Measurements from ENCODE around the gene MEGF8. TPM values are rescaled to one million over a fixed set of nuclear protein-coding genes. Genes with fewer than 3 reads are reported as not detected.

The MEGF8 gene
- total RNA-seq, 1 donor from 2014 or later, result 72.8 TPM

- Mint-ChIP-seq H3K27ac (ENCODE audit: unreplicated experiment) (no peak overlapping the region), H3K36me3 (ENCODE audit: unreplicated experiment) (no peaks in the 10 kb centered on the region), H3K4me1 (ENCODE audit: low read depth, unreplicated experiment) (peaks cover 8% of the 10 kb centered on the region)
These were observed 78.2 kb downstream of the MEGF8 start for GRCh38 chr19:42403586-42403985.

DNA sequence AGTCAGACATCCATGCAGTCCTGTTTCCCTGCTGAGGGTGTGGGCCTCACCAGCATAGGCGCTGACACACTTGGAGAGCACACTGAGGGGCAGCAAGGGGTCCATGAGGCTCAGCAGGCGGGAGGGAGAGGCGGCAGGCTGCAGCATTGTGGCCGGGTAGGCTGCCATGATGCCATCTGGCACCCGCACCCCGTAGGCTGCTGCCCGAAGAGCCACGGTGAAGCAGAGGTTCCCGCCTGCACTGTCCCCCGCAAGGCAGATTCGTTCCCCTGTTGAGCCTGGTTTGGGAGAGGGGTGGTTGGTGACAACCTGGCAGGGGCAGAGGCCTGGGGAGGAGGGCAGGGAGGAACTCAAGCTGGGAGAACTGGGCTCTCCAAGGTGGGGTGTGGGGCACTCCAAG is 80.7 kb downstream of the MEGF8 start:
- TF ChIP-seq, protein P1, sequence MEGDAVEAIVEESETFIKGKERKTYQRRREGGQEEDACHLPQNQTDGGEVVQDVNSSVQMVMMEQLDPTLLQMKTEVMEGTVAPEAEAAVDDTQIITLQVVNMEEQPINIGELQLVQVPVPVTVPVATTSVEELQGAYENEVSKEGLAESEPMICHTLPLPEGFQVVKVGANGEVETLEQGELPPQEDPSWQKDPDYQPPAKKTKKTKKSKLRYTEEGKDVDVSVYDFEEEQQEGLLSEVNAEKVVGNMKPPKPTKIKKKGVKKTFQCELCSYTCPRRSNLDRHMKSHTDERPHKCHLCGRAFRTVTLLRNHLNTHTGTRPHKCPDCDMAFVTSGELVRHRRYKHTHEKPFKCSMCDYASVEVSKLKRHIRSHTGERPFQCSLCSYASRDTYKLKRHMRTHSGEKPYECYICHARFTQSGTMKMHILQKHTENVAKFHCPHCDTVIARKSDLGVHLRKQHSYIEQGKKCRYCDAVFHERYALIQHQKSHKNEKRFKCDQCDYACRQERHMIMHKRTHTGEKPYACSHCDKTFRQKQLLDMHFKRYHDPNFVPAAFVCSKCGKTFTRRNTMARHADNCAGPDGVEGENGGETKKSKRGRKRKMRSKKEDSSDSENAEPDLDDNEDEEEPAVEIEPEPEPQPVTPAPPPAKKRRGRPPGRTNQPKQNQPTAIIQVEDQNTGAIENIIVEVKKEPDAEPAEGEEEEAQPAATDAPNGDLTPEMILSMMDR (IDR thresholded peaks at IDR 0.05; ENCODE audit: partially characterized antibody, unreplicated experiment), result no peak
- DNase-seq, result no peak
- peaks cover 6% of the 10 kb centered on the region for H3K4me1 Mint-ChIP-seq (ENCODE audit: low read depth, unreplicated experiment)
- H3K9me3 Mint-ChIP-seq (ENCODE audit: unreplicated experiment), result peaks cover 5% of the 10 kb centered on the region
- no peaks in the 10 kb centered on the region for H3K36me3 Mint-ChIP-seq (ENCODE audit: unreplicated experiment)
- H3K27me3 Mint-ChIP-seq (ENCODE audit: unreplicated experiment), result peaks cover 14% of the 10 kb centered on the region
- no peak overlapping the region for H3K4me3 Mint-ChIP-seq (ENCODE audit: unreplicated experiment)
- H3K27ac Mint-ChIP-seq (ENCODE audit: unreplicated experiment), result no peak overlapping the region

More at GRCh38 chr19:42403586-42403985, 78.2 kb downstream of the MEGF8 start:
- no peak overlapping the region for H3K4me3 Mint-ChIP-seq (ENCODE audit: unreplicated experiment)
- peaks cover 20% of the 10 kb centered on the region for H3K9me3 Mint-ChIP-seq (ENCODE audit: unreplicated experiment)
- no peak for DNase-seq
- TF ChIP-seq, protein P1 (IDR thresholded peaks at IDR 0.05; ENCODE audit: partially characterized antibody, unreplicated experiment), result no peak
- peaks cover 18% of the 10 kb centered on the region for H3K27me3 Mint-ChIP-seq (ENCODE audit: unreplicated experiment)

DNA sequence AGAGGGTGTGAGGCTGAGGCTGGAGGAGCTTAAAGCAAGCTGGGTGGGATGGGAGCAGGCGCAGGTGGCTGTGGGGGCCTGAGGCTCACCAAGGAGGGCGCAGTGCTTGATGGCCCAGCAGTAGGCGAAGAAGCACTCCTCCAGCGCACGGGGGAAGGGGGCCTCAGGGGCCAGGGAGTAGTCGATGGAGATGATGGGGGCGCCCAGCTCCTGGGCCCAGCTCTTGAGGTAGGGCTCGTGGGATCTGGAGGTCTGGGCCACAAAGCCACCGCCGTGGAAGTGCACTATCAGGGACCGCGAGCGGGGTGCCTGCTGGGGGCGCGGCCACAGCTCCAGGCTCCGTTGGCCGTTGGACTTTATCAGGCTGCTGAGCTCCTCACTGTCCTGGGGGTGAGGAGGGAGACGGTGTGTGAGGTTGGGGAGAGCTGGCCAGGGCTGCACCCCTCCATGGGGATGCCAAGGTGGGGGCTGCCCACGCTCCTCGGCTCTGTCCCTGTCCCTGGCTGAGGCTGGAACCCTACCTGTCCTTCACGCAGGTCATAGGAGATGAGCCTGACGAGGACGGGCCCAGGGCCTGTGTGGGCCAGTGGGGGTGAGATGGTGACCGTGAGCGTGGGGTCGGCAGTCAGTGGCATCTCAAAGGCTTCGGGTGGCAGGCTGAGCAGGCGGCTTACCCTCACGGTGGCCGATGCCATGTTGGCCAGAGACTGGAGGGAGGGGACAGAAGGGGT is 81.8 kb downstream of the MEGF8 start:
- peaks cover 4% of the 10 kb centered on the region for H3K9me3 Mint-ChIP-seq (ENCODE audit: unreplicated experiment)
- H3K36me3 Mint-ChIP-seq (ENCODE audit: unreplicated experiment), result no peaks in the 10 kb centered on the region
- TF ChIP-seq, protein P1 (IDR thresholded peaks at IDR 0.05; ENCODE audit: partially characterized antibody, unreplicated experiment), result no peak
- DNase-seq, result no peak
- no peak overlapping the region for H3K27ac Mint-ChIP-seq (ENCODE audit: unreplicated experiment)
- H3K4me3 Mint-ChIP-seq (ENCODE audit: unreplicated experiment), result no peak overlapping the region
- H3K27me3 Mint-ChIP-seq (ENCODE audit: unreplicated experiment), result peaks cover 12% of the 10 kb centered on the region
- peaks cover 9% of the 10 kb centered on the region for H3K4me1 Mint-ChIP-seq (ENCODE audit: low read depth, unreplicated experiment)

DNA sequence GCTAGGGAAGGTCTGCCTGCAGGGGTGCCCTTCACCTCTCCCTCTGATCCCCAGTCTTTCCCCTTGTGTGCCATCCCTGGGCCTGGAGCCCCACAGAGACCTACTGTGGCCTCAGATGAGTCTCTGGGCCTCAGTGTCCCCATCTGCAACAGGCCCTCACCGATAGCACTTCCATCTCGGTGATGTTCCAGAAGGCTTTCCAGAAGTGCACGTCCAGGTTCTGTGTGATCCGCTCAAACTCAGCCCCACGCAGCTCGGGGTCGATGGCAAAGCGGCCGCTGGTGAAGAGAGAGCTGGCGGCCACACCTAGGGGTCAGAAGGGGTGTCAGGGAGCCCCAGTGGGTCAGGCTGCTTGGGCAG is 82.4 kb downstream of the MEGF8 start:
- peaks cover 9% of the 10 kb centered on the region for H3K4me1 Mint-ChIP-seq (ENCODE audit: low read depth, unreplicated experiment)
- TF ChIP-seq, protein P1 (IDR thresholded peaks at IDR 0.05; ENCODE audit: partially characterized antibody, unreplicated experiment), result no peak

DNA sequence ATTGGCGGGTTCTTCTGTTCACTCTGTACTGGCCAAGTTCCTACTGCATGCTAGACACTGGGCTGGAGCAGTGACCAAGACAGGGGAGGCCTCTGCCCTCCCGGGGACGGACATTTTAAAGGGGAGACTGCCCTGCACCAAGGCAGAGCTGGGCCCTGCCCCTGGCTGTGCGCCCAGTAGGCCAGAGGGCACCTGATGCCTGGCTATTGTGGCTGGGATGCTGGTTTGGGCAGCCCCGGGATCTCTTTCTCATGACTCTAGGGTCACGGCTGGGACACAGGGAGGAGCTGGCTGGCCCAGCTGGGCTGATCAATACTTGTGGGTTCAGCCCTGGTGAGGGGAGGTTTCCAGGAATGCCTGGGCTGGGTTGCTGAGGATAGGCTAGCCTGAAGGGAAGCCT is 84.0 kb downstream of the MEGF8 start:
- DNase-seq, result no peak
- Mint-ChIP-seq H3K36me3 (ENCODE audit: unreplicated experiment) (no peaks in the 10 kb centered on the region), H3K4me3 (ENCODE audit: unreplicated experiment) (no peak overlapping the region), H3K4me1 (ENCODE audit: low read depth, unreplicated experiment) (peaks cover 12% of the 10 kb centered on the region), H3K9me3 (ENCODE audit: unreplicated experiment) (peaks cover 6% of the 10 kb centered on the region), H3K27ac (ENCODE audit: unreplicated experiment) (no peak overlapping the region), H3K27me3 (ENCODE audit: unreplicated experiment) (peaks cover 13% of the 10 kb centered on the region)
- TF ChIP-seq, protein P1 (IDR thresholded peaks at IDR 0.05; ENCODE audit: partially characterized antibody, unreplicated experiment), result no peak

More for the DNA sequence above, 82.4 kb downstream of the MEGF8 start:
- Mint-ChIP-seq H3K27ac (ENCODE audit: unreplicated experiment) (no peak overlapping the region), H3K4me3 (ENCODE audit: unreplicated experiment) (no peak overlapping the region), H3K36me3 (ENCODE audit: unreplicated experiment) (no peaks in the 10 kb centered on the region), H3K27me3 (ENCODE audit: unreplicated experiment) (peaks cover 12% of the 10 kb centered on the region), H3K9me3 (ENCODE audit: unreplicated experiment) (peaks cover 4% of the 10 kb centered on the region)
- DNase-seq, result no peak
